K562 (cell line): ENCODE results near the gene ADRA2B. TPM values are rescaled to one million over a fixed set of nuclear protein-coding genes. Genes with fewer than 3 reads are reported as not detected.
"Not testable (repeated sequence)": the region's sequence is repeated elsewhere in the genome, so short reads cannot be mapped to it uniquely, and the experiment has no call there.

Source experiments
- ATAC-seq: fragments of 200-7000 bp; cut with Tn5 transposase; 3 replicates; pipeline ENCODE4 v1.9.1; 2020; ENCODE audit warnings: moderate library complexity
- BruUV-seq: library from RNA; stranded (reverse); fragments of 400-500 nt; replicated peaks from 2 replicates; lab custom pipeline; 2021; lab: Mats Ljungman, UMichigan
- CTCF ChIA-PET: fragments of 300-600 bp; formaldehyde crosslinking; extraction: SDS; loops from one replicate; lab custom pipeline; 2021; ENCODE audit warnings: low intra/inter-chr PET ratio; lab: Yijun Ruan, JAX
- POLR2A ChIA-PET: fragments of 300-600, 350-650 bp; sonication (Branson Sonifier 250); formaldehyde crosslinking; extraction: SDS; loops from one replicate; lab custom pipeline; 2021; ENCODE audit warnings: antibody characterized with exemption, inconsistent platforms; lab: Yijun Ruan, JAX
- DNase-seq, 4 experiments: peaks; one replicate each; pipeline versions ENCODE4 v3.0.0 to v3.0.0-alpha.2; 2011 to 2018; ENCODE audit warnings: low spot score in 3 of 4, mixed read lengths in 3 of 4; ENCODE audit errors: extremely low read depth in 1 of 4
- FAIRE-seq: peaks from 2 replicates; lab custom pipeline; 2011; peaks lifted over from hg19 to GRCh38; lab: Jason Lieb, UNC
- H2AFZ ChIP-seq: 2 replicates; pipeline ENCODE4 v1.6.0; 2011; ENCODE audit warnings: low read depth, low read length, control low read depth, inconsistent platforms
- H3K27ac ChIP-seq: fragments of 200-600 bp; 3 replicates; pipeline ENCODE4 v1.8.0; 2011; ENCODE audit warnings: low read depth, mild to moderate bottlenecking, control low read depth, inconsistent platforms, low read length, moderate library complexity, mixed read lengths; ENCODE audit errors: extremely low read depth
- H3K27me3 ChIP-seq, 2 experiments: fragments of 300-600 bp in 1 of 2; 2 replicates in 1 of 2; 3 replicates in 1 of 2; pipeline versions ENCODE4 v1.6.0 to v1.8.0; 2011; ENCODE audit warnings: inconsistent platforms in 2 of 2, low read length in 2 of 2, mild to moderate bottlenecking in 1 of 2, mixed read lengths in 1 of 2, moderate library complexity in 1 of 2; ENCODE audit not compliant: control insufficient read depth in 2 of 2, insufficient read depth in 2 of 2
- H3K36me3 ChIP-seq: fragments of 300-600 bp; 3 replicates; pipeline ENCODE4 v1.8.0; 2011; ENCODE audit warnings: mild to moderate bottlenecking, low read length, inconsistent platforms; ENCODE audit not compliant: control insufficient read depth, insufficient read depth
- H3K4me1 ChIP-seq, 2 experiments: fragments of 200-600 bp in 1 of 2; replicated peaks in 1 of 2; 2 replicates in 1 of 2; 3 replicates in 1 of 2; pipeline versions ENCODE4 v1.5.1 to v1.8.0; 2011; ENCODE audit warnings: inconsistent platforms in 2 of 2, low read length in 2 of 2, mild to moderate bottlenecking in 1 of 2, mixed read lengths in 1 of 2, moderate library complexity in 1 of 2; ENCODE audit not compliant: control insufficient read depth in 2 of 2, insufficient read depth in 2 of 2
- H3K4me2 ChIP-seq: 2 replicates; pipeline ENCODE4 v1.6.1; 2011; ENCODE audit warnings: low read length, control low read depth, inconsistent platforms, mixed read lengths; ENCODE audit not compliant: insufficient read depth
- H3K4me3 ChIP-seq: fragments of 200-600 bp; sonication (generic), shearing (Covaris generic); 2 replicates; pipeline ENCODE4 v1.5.1; 2016; ENCODE audit warnings: control low read depth, inconsistent platforms
- H3K79me2 ChIP-seq: fragments of 200-600 bp; 3 replicates; pipeline ENCODE4 v1.8.0; 2011; ENCODE audit warnings: low read length, inconsistent platforms; ENCODE audit not compliant: control insufficient read depth, insufficient read depth
- H3K9ac ChIP-seq, 2 experiments: 2 replicates each; pipeline versions ENCODE4 v1.6.0 to v1.6.1; 2011; ENCODE audit warnings: low read depth in 2 of 2, low read length in 2 of 2, control low read depth in 1 of 2, inconsistent platforms in 1 of 2, mild to moderate bottlenecking in 1 of 2, mixed read lengths in 1 of 2; ENCODE audit not compliant: insufficient read depth in 1 of 2
- H3K9me1 ChIP-seq: one replicate; pipeline ENCODE4 v1.6.0; 2011; ENCODE audit warnings: inconsistent platforms, mild to moderate bottlenecking, low read length, moderate library complexity; ENCODE audit not compliant: control insufficient read depth, insufficient read depth
- H3K9me3 ChIP-seq: replicated peaks from 2 replicates; pipeline ENCODE4 v1.5.1; 2011; ENCODE audit warnings: low read depth, low read length, inconsistent platforms; ENCODE audit not compliant: control insufficient read depth, insufficient read depth
- H4K20me1 ChIP-seq: replicated peaks from 2 replicates; pipeline ENCODE4 v1.6.1; 2011; ENCODE audit warnings: low read length, inconsistent platforms, mixed read lengths; ENCODE audit not compliant: control insufficient read depth, insufficient read depth
- WGBS: fragments of 100-300 bp; shearing (Covaris generic); methylation state at CpG from one replicate; pipeline ENCODE4 v1.1.6; 2016; ENCODE audit warnings: low coverage, mixed read lengths; ENCODE audit not compliant: insufficient coverage; ENCODE audit errors: missing lambda C conversion rate; 5-methylcytosine and 5-hydroxymethylcytosine counted together
- in situ Hi-C: fragments of 300-500 bp; cut with MboI; formaldehyde crosslinking; loops from 4 replicates; pipeline ENCODE4 v1.15.0; 2018; ENCODE audit warnings: inconsistent platforms, mixed read lengths
- intact Hi-C: fragments of 100-400 bp; cut with micrococcal nuclease; formaldehyde crosslinking; loops from 2 replicates; pipeline ENCODE4 v1.14.2; 2022
- polyA plus RNA-seq, 8 experiments: library from polyadenylated mRNA; depleted of rRNA in 4 of 8; stranded (reverse) in 5 of 8; unstranded in 3 of 8; fragments of >200 nt; fragmentation: Nextera tagmentation in 2 of 8; fragmentation: Illumina TruSeq in 1 of 8; extraction: Ambion mirVana in 2 of 8; extraction: Trizol in 1 of 8; gene quantifications; 2 replicates each; pipeline versions ENCODE4 v1.2.1 to v1.2.3, GENCODE V29; 2011 to 2014; ENCODE audit warnings: inconsistent platforms in 1 of 8, missing spikeins in 1 of 8
- total RNA-seq, 7 experiments: library from RNA; depleted of rRNA in 6 of 7; stranded (reverse); fragments of >200 nt in 6 of 7; fragmentation: Illumina TruSeq in 2 of 7; extraction: Trizol in 2 of 7; gene quantifications; 2 replicates each; pipeline versions ENCODE4 v1.2.1 to v1.2.3, GENCODE V29; 2011 to 2021; ENCODE audit warnings: low replicate concordance in 1 of 7

ADRA2B gene
- total and polyA plus RNA-seq, 9 of the 15 experiments (the other 6 are each of a cell fraction or from before 2014, with no cell fraction given), result not detected

GRCh38 chr2:96067098-96067660 lies 49.2 kb downstream of the ADRA2B start:
- FAIRE-seq, BruUV-seq, H4K20me1 ChIP-seq, H3K4me3 ChIP-seq, CTCF ChIA-PET, H3K4me2 ChIP-seq, intact Hi-C loops, H3K79me2 ChIP-seq, DNase-seq, H3K9me1 ChIP-seq, H3K27ac ChIP-seq, POLR2A ChIA-PET, H3K9me3 ChIP-seq, H3K36me3 ChIP-seq, in situ Hi-C loops, H3K9ac ChIP-seq, ATAC-seq, H3K4me1 ChIP-seq, H2AFZ ChIP-seq: not testable (repeated sequence)
- WGBS, result 0% methylated on average over 2 of the region's 2 CpGs
- peaks cover 0 to 21% of the 10 kb centered on the region in 2 experiments; a peak in 3 of 5 replicates for H3K27me3 ChIP-seq

- H3K4me2 ChIP-seq, H3K27ac ChIP-seq, H3K4me3 ChIP-seq, POLR2A ChIA-PET, H2AFZ ChIP-seq, H4K20me1 ChIP-seq, H3K9me3 ChIP-seq, H3K9me1 ChIP-seq, FAIRE-seq, H3K36me3 ChIP-seq, in situ Hi-C loops, DNase-seq, intact Hi-C loops, H3K9ac ChIP-seq, BruUV-seq, ATAC-seq, H3K4me1 ChIP-seq, CTCF ChIA-PET, H3K79me2 ChIP-seq: not testable (repeated sequence)
- 0% methylated on average over 1 of the region's 7 CpGs for WGBS
- peaks cover 0 to 15% of the 10 kb centered on the region in 2 experiments; a peak in 3 of 5 replicates for H3K27me3 ChIP-seq
These were observed 49.9 kb downstream of the ADRA2B start for GRCh38 chr2:96066511-96066910.

GRCh38 chr2:96065954-96066353 lies 50.4 kb downstream of the ADRA2B start:
- H3K36me3 ChIP-seq, intact Hi-C loops, H3K27ac ChIP-seq, BruUV-seq, DNase-seq, H3K4me1 ChIP-seq, FAIRE-seq, in situ Hi-C loops, H3K4me3 ChIP-seq, H3K79me2 ChIP-seq, H3K9ac ChIP-seq, POLR2A ChIA-PET, H3K4me2 ChIP-seq, H3K27me3 ChIP-seq, H3K9me1 ChIP-seq, H2AFZ ChIP-seq, H3K9me3 ChIP-seq, CTCF ChIA-PET, H4K20me1 ChIP-seq, ATAC-seq: not testable (repeated sequence)
- WGBS, result 0% methylated on average over 4 of the region's 4 CpGs
